ENCODE data around the gene CDH5. TPM values are rescaled to one million over a fixed set of nuclear protein-coding genes. Genes with fewer than 3 reads are reported as not detected.

CDH5 gene
- total and polyA plus RNA-seq, 2 of the 4 experiments (the other 2 are of a cell fraction) = not detected

GRCh38 chr16:66389256-66390176 is 23.0 kb downstream of the CDH5 start (continued):
- TF ChIP-seq, protein P1, sequence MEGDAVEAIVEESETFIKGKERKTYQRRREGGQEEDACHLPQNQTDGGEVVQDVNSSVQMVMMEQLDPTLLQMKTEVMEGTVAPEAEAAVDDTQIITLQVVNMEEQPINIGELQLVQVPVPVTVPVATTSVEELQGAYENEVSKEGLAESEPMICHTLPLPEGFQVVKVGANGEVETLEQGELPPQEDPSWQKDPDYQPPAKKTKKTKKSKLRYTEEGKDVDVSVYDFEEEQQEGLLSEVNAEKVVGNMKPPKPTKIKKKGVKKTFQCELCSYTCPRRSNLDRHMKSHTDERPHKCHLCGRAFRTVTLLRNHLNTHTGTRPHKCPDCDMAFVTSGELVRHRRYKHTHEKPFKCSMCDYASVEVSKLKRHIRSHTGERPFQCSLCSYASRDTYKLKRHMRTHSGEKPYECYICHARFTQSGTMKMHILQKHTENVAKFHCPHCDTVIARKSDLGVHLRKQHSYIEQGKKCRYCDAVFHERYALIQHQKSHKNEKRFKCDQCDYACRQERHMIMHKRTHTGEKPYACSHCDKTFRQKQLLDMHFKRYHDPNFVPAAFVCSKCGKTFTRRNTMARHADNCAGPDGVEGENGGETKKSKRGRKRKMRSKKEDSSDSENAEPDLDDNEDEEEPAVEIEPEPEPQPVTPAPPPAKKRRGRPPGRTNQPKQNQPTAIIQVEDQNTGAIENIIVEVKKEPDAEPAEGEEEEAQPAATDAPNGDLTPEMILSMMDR (conservative IDR thresholded peaks at IDR 0.05; ENCODE audit: low read depth, low read length) = no peak

Data from IMR-90 (cell line).